ENCODE measurements around the gene CFAP206.
A peak's percentile ranks its signal among the peaks of the same experiment; 100 is the strongest.
"Not testable (repeated sequence)": the region's sequence is repeated elsewhere in the genome, so short reads cannot be mapped to it uniquely, and the experiment has no call there.

Gene CFAP206

GRCh38 chr6:87430499-87430898 is 22.7 kb downstream of the CFAP206 start:
- DNase-seq, result no peak

- no peak for DNase-seq
These were observed 23.5 kb downstream of the CFAP206 start for GRCh38 chr6:87431263-87431662.

- peak; percentile 86 for DNase-seq
These were observed 28.7 kb downstream of the CFAP206 start for GRCh38 chr6:87436435-87436834.

GRCh38 chr6:87441711-87442110 is 33.9 kb downstream of the CFAP206 start:
- DNase-seq, result no peak

- no peak for DNase-seq
These were observed 36.6 kb downstream of the CFAP206 start for GRCh38 chr6:87444362-87444761.

- DNase-seq, result no peak
These were observed 57.3 kb downstream of the CFAP206 start for GRCh38 chr6:87465051-87465450.

- peak; percentile 92 for DNase-seq
These were observed 65.0 kb downstream of the CFAP206 start, which contains the start of gene SLC35A1 for GRCh38 chr6:87472525-87473418. SLC35A1 (plus strand) TSS chr6:87472974; CDS start chr6:87473004, 30 bp downstream.

GRCh38 chr6:87473419-87473903 is 65.7 kb downstream of the CFAP206 start:
- DNase-seq, result peak; percentile 85

- peak; percentile 63 for DNase-seq
These were observed 74.2 kb downstream of the CFAP206 start for GRCh38 chr6:87481931-87482330.

- peak; percentile 63 for DNase-seq
These were observed 74.6 kb downstream of the CFAP206 start for GRCh38 chr6:87482366-87482765.

- DNase-seq, result peak; percentile 52
These were observed 76.2 kb downstream of the CFAP206 start for GRCh38 chr6:87483929-87484328.

GRCh38 chr6:87484491-87484890 is 76.7 kb downstream of the CFAP206 start:
- DNase-seq, result no peak

- DNase-seq, result no peak
These were observed 79.8 kb downstream of the CFAP206 start for GRCh38 chr6:87487555-87487954.

- DNase-seq, result not testable (repeated sequence)
These were observed 81.6 kb downstream of the CFAP206 start for GRCh38 chr6:87489326-87489725.

GRCh38 chr6:87494761-87495422 is 87.1 kb downstream of the CFAP206 start:
- no peak for DNase-seq

GRCh38 chr6:87498048-87498447 is 90.3 kb downstream of the CFAP206 start:
- no peak for DNase-seq

GRCh38 chr6:87501809-87502572 is 94.2 kb downstream of the CFAP206 start:
- DNase-seq, result no peak

GRCh38 chr6:87504441-87504840 is 96.7 kb downstream of the CFAP206 start:
- DNase-seq, result no peak

Measured in hematopoietic multipotent progenitor cell treated with erythropoietin and hydrocortisone succinate and interleukin-3 and kit ligand, for 4 days (in vitro differentiated cells).